HepG2 (cell line): Measurements from ENCODE around the gene SQSTM1. TPM values are rescaled to one million over a fixed set of nuclear protein-coding genes. Genes with fewer than 3 reads are reported as not detected.

Source experiments
- ETV5 ChIP-seq: IDR thresholded peaks from 2 replicates; pipeline ENCODE4 v1.6.1; 2018; ENCODE audit warnings: missing biosample characterization, missing genetic modification reagents, inconsistent platforms, borderline replicate concordance
- NFATC3 ChIP-seq: sonication (generic); formaldehyde crosslinking; IDR thresholded peaks from 2 replicates; pipeline ENCODE4 v1.5.1; 2020; ENCODE audit warnings: mild to moderate bottlenecking, missing genetic modification reagents
- NFE2 ChIP-seq: sonication (generic); formaldehyde crosslinking; IDR thresholded peaks from 2 replicates; pipeline ENCODE4 v1.4.0; 2020; ENCODE audit warnings: missing genetic modification reagents
- PLRG1 ChIP-seq: fragments of 450-650 bp; conservative IDR thresholded peaks from 2 replicates; pipeline ENCODE4 v1.6.1; 2016
- SPEN ChIP-seq: sonication (generic); formaldehyde crosslinking; IDR thresholded peaks from 2 replicates; pipeline ENCODE4 v1.5.1; 2020; ENCODE audit warnings: low read depth, mild to moderate bottlenecking, missing genetic modification reagents
- ZIK1 ChIP-seq: sonication (generic); formaldehyde crosslinking; IDR thresholded peaks from 2 replicates; pipeline ENCODE4 v1.5.0; 2020; ENCODE audit warnings: mild to moderate bottlenecking, low read depth, missing genetic modification reagents, borderline replicate concordance
- ZNF274 ChIP-seq: sonication (generic); formaldehyde crosslinking; IDR thresholded peaks from 2 replicates; pipeline ENCODE4 v1.5.1; 2020; ENCODE audit warnings: mild to moderate bottlenecking, missing genetic modification reagents
- ZNF292 ChIP-seq: sonication (generic); formaldehyde crosslinking; IDR thresholded peaks from 2 replicates; pipeline ENCODE4 v1.8.1; 2022; ENCODE audit warnings: mild to moderate bottlenecking, low read depth, missing genetic modification reagents, borderline replicate concordance
- ZNF564 ChIP-seq: sonication (generic); formaldehyde crosslinking; IDR thresholded peaks from 2 replicates; pipeline ENCODE4 v1.8.1; 2023; ENCODE audit warnings: mild to moderate bottlenecking, missing genetic modification reagents
- ZNF879 ChIP-seq: sonication (generic); formaldehyde crosslinking; IDR thresholded peaks from 2 replicates; pipeline ENCODE4 v1.8.1; 2023; ENCODE audit warnings: missing genetic modification reagents
- ZSCAN21 ChIP-seq: sonication (generic); formaldehyde crosslinking; IDR thresholded peaks from 2 replicates; pipeline ENCODE4 v1.8.0; 2022; ENCODE audit warnings: mild to moderate bottlenecking, missing genetic modification reagents, moderate library complexity, borderline replicate concordance
- polyA plus RNA-seq, 8 experiments: library from polyadenylated mRNA; depleted of rRNA in 3 of 8; stranded (reverse) in 7 of 8; unstranded in 1 of 8; fragments of >200 nt; fragmentation: Illumina TruSeq in 4 of 8; extraction: Trizol in 4 of 8; gene quantifications; 2 replicates each; pipeline versions ENCODE4 v1.2.1 to v1.2.3, GENCODE V29; 2011 to 2016; ENCODE audit warnings: low read depth in 4 of 8, missing spikeins in 1 of 8, mixed read lengths in 1 of 8; ENCODE audit not compliant: insufficient read depth in 1 of 8
- total RNA-seq, 5 experiments: library from RNA; depleted of rRNA; stranded (reverse); fragments of >200 nt; fragmentation: Illumina TruSeq; extraction: Trizol; gene quantifications; 2 replicates each; pipeline ENCODE4 v1.2.3, GENCODE V29; 2016; ENCODE audit warnings: low read depth in 1 of 5
- TF ChIP-seq, protein P1 (sequence below): sonication (generic); formaldehyde crosslinking; IDR thresholded peaks from 2 replicates; pipeline ENCODE4 v1.4.0; 2020; ENCODE audit warnings: missing genetic modification reagents
- TF ChIP-seq, protein P2 (sequence below): sonication (generic); formaldehyde crosslinking; IDR thresholded peaks from 2 replicates; pipeline ENCODE4 v1.4.0; 2020; ENCODE audit warnings: missing genetic modification reagents
- TF ChIP-seq, protein P3 (sequence below): IDR thresholded peaks from 2 replicates; pipeline ENCODE4 v1.6.1; 2016; ENCODE audit warnings: low read depth, control low read depth
- TF ChIP-seq, protein P4 (sequence below): sonication (generic); formaldehyde crosslinking; conservative IDR thresholded peaks from 2 replicates; pipeline ENCODE4 v1.5.0; 2020; ENCODE audit warnings: missing genetic modification reagents
- TF ChIP-seq, protein P5 (sequence below), 2 experiments: sonication (generic) in 1 of 2; formaldehyde crosslinking in 1 of 2; IDR thresholded peaks; 2 replicates each; pipeline versions ENCODE4 v1.5.1 to v1.6.1; 2011 to 2020; ENCODE audit warnings: borderline replicate concordance in 1 of 2, low read depth in 1 of 2, low read length in 1 of 2, mild to moderate bottlenecking in 1 of 2, missing genetic modification reagents in 1 of 2, moderate library complexity in 1 of 2
- TF ChIP-seq, protein P6 (sequence below): IDR thresholded peaks from 2 replicates; pipeline ENCODE4 v1.6.1; 2012; ENCODE audit warnings: low read depth, low read length, improper control_type of control experiment

SQSTM1 gene
- total and polyA plus RNA-seq, 2 of the 13 experiments (the other 11 are each of a cell fraction or from before 2014, with no cell fraction given), result 90.9 to 160 TPM

DNA sequence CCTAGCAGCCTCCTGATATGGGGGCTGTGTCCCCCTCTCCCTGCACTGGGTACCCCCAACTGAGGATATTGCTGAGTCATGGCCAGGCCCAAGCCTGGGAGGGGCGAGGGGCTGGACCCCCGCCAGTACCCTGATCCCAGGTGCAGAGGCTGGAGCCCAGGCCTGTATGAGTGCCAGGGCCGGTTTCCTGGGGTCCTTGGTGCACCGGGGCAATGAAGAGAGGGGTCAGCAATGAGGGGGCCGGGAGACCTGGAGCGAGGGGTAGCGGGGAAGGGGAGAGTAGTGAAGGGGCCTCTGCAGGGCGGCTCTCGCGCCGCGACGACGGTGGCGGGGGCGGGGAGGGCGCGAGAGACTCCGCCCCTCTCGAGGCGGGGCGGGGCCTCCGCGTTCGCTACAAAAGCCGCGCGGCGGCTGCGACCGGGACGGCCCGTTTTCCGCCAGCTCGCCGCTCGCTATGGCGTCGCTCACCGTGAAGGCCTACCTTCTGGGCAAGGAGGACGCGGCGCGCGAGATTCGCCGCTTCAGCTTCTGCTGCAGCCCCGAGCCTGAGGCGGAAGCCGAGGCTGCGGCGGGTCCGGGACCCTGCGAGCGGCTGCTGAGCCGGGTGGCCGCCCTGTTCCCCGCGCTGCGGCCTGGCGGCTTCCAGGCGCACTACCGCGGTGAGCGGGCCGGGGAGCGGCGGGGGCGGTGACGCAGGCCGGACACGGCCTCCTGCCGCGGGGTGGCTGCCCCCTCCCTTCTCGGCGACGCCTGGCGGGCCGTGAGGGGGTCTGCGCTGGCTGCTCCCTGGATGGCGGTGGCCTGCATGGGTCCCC is at the start of gene SQSTM1 (continued):
- TF ChIP-seq, protein P1, sequence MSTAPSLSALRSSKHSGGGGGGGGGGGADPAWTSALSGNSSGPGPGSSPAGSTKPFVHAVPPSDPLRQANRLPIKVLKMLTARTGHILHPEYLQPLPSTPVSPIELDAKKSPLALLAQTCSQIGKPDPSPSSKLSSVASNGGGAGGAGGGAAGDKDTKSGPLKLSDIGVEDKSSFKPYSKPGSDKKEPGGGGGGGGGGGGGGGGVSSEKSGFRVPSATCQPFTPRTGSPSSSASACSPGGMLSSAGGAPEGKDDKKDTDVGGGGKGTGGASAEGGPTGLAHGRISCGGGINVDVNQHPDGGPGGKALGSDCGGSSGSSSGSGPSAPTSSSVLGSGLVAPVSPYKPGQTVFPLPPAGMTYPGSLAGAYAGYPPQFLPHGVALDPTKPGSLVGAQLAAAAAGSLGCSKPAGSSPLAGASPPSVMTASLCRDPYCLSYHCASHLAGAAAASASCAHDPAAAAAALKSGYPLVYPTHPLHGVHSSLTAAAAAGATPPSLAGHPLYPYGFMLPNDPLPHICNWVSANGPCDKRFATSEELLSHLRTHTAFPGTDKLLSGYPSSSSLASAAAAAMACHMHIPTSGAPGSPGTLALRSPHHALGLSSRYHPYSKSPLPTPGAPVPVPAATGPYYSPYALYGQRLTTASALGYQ (CRISPR knock-in tag), result no peak
- TF ChIP-seq ZNF274 (CRISPR knock-in tag), result no peak
- TF ChIP-seq, protein P2, sequence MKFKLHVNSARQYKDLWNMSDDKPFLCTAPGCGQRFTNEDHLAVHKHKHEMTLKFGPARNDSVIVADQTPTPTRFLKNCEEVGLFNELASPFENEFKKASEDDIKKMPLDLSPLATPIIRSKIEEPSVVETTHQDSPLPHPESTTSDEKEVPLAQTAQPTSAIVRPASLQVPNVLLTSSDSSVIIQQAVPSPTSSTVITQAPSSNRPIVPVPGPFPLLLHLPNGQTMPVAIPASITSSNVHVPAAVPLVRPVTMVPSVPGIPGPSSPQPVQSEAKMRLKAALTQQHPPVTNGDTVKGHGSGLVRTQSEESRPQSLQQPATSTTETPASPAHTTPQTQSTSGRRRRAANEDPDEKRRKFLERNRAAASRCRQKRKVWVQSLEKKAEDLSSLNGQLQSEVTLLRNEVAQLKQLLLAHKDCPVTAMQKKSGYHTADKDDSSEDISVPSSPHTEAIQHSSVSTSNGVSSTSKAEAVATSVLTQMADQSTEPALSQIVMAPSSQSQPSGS (CRISPR knock-in tag), result peak; percentile 45; the same call in 1 of the 2 replicates
- TF ChIP-seq ZNF879 (CRISPR knock-in tag), result no peak; the same call in 1 of the 2 replicates
- TF ChIP-seq, protein P3, sequence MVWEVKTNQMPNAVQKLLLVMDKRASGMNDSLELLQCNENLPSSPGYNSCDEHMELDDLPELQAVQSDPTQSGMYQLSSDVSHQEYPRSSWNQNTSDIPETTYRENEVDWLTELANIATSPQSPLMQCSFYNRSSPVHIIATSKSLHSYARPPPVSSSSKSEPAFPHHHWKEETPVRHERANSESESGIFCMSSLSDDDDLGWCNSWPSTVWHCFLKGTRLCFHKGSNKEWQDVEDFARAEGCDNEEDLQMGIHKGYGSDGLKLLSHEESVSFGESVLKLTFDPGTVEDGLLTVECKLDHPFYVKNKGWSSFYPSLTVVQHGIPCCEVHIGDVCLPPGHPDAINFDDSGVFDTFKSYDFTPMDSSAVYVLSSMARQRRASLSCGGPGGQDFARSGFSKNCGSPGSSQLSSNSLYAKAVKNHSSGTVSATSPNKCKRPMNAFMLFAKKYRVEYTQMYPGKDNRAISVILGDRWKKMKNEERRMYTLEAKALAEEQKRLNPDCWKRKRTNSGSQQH (CRISPR knock-in tag), result 0 out of 2 replicates have a peak, but pooled peaks have one; percentile 21
- TF ChIP-seq NFE2 (CRISPR knock-in tag), result peak; percentile 80; the same call in 1 of the 2 replicates
- TF ChIP-seq, protein P4, sequence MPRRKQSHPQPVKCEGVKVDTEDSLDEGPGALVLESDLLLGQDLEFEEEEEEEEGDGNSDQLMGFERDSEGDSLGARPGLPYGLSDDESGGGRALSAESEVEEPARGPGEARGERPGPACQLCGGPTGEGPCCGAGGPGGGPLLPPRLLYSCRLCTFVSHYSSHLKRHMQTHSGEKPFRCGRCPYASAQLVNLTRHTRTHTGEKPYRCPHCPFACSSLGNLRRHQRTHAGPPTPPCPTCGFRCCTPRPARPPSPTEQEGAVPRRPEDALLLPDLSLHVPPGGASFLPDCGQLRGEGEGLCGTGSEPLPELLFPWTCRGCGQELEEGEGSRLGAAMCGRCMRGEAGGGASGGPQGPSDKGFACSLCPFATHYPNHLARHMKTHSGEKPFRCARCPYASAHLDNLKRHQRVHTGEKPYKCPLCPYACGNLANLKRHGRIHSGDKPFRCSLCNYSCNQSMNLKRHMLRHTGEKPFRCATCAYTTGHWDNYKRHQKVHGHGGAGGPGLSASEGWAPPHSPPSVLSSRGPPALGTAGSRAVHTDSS, result no peak
- no peak for TF ChIP-seq ZNF564
- TF ChIP-seq, protein P5, sequence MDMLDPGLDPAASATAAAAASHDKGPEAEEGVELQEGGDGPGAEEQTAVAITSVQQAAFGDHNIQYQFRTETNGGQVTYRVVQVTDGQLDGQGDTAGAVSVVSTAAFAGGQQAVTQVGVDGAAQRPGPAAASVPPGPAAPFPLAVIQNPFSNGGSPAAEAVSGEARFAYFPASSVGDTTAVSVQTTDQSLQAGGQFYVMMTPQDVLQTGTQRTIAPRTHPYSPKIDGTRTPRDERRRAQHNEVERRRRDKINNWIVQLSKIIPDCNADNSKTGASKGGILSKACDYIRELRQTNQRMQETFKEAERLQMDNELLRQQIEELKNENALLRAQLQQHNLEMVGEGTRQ (IDR thresholded peaks at IDR 0.05; ENCODE audit: low read depth, low read length), result no peak
- TF ChIP-seq, protein P5 (CRISPR knock-in tag; IDR thresholded peaks at IDR 0.05; ENCODE audit: borderline replicate concordance), result no peak
- TF ChIP-seq, protein P6, sequence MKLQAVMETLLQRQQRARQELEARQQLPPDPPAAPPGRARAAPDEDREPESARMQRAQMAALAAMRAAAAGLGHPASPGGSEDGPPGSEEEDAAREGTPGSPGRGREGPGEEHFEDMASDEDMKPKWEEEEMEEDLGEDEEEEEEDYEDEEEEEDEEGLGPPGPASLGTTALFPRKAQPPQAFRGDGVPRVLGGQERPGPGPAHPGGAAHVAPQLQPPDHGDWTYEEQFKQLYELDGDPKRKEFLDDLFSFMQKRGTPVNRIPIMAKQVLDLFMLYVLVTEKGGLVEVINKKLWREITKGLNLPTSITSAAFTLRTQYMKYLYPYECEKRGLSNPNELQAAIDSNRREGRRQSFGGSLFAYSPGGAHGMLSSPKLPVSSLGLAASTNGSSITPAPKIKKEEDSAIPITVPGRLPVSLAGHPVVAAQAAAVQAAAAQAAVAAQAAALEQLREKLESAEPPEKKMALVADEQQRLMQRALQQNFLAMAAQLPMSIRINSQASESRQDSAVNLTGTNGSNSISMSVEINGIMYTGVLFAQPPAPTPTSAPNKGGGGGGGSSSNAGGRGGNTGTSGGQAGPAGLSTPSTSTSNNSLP, result no peak
- TF ChIP-seq NFATC3 (CRISPR knock-in tag), result no peak
- peak; percentile 74 for TF ChIP-seq SPEN (CRISPR knock-in tag)
- peak; percentile 66; the same call in 1 of the 2 replicates for TF ChIP-seq ZIK1 (CRISPR knock-in tag)
- TF ChIP-seq ZSCAN21, result peak; percentile 60
- TF ChIP-seq ZNF292 (CRISPR knock-in tag), result 0 out of 2 replicates have a peak, but pooled peaks have one; percentile 50
- peak; percentile 27; the same call in 1 of the 2 replicates for TF ChIP-seq ETV5 (CRISPR knock-in tag)
- no peak for TF ChIP-seq PLRG1
